ENCODE data around the gene CITED2. TPM values are rescaled to one million over a fixed set of nuclear protein-coding genes. Genes with fewer than 3 reads are reported as not detected.

Gene CITED2
- total and polyA plus RNA-seq, 2 experiments from 2014 or later, result 26.6 to 76.9 TPM

GRCh38 chr6:139376017-139376330, 1.5 kb upstream of the CITED2 start (continued):
- no peak for TF ChIP-seq ZNF462 (CRISPR knock-in tag; IDR thresholded peaks at IDR 0.05)
- no peak for TF ChIP-seq EZH2 (IDR thresholded peaks at IDR 0.05; ENCODE audit: low read depth, unreplicated experiment)
- TF ChIP-seq ETS1 (IDR thresholded peaks at IDR 0.05), result no peak
- no peak for TF ChIP-seq REST (IDR thresholded peaks at IDR 0.05; ENCODE audit: unreplicated experiment)
- no peak for TF ChIP-seq CREB1 (CRISPR knock-in tag; IDR thresholded peaks at IDR 0.05; ENCODE audit: low read depth)
- no peak for TF ChIP-seq JUNB (IDR thresholded peaks at IDR 0.05; ENCODE audit: unreplicated experiment)
- TF ChIP-seq POLR2AphosphoS5 (IDR thresholded peaks at IDR 0.05; ENCODE audit: low read depth), result no peak
- TF ChIP-seq STAT1 (IDR thresholded peaks at IDR 0.05; ENCODE audit: unreplicated experiment), result no peak
- TF ChIP-seq EZH2phosphoT487 (IDR thresholded peaks at IDR 0.05; ENCODE audit: unreplicated experiment), result no peak
- TF ChIP-seq ZNF331 (CRISPR knock-in tag; IDR thresholded peaks at IDR 0.05; ENCODE audit: low read depth), result no peak
- no peak for TF ChIP-seq NANOG (IDR thresholded peaks at IDR 0.05; ENCODE audit: borderline replicate concordance)
- TF ChIP-seq CTCF (conservative IDR thresholded peaks at IDR 0.05; ENCODE audit: low read depth in 2 of 2), result no peak
